Choroid plexus epithelial cell (primary cell): ENCODE results near the gene MTERF4.
A peak's percentile ranks its signal among the peaks of the same experiment; 100 is the strongest.
"Not testable (repeated sequence)": the region's sequence is repeated elsewhere in the genome, so short reads cannot be mapped to it uniquely, and the experiment has no call there.

Experiments used
- DNase-seq: peaks from one replicate; pipeline ENCODE4 v3.0.0-alpha.2; 2010; ENCODE audit warnings: low read depth
- H3K4me3 ChIP-seq: 2 replicates; pipeline ENCODE4 v1.5.1; 2011; ENCODE audit warnings: low read depth, mild to moderate bottlenecking, control low read depth, low read length, moderate library complexity
- TF ChIP-seq, protein P1 (sequence below): conservative IDR thresholded peaks from 2 replicates; pipeline ENCODE4 v1.5.1; 2011; ENCODE audit warnings: low read depth, mild to moderate bottlenecking, control low read depth, inconsistent platforms, low read length, moderate library complexity

The MTERF4 gene

DNA sequence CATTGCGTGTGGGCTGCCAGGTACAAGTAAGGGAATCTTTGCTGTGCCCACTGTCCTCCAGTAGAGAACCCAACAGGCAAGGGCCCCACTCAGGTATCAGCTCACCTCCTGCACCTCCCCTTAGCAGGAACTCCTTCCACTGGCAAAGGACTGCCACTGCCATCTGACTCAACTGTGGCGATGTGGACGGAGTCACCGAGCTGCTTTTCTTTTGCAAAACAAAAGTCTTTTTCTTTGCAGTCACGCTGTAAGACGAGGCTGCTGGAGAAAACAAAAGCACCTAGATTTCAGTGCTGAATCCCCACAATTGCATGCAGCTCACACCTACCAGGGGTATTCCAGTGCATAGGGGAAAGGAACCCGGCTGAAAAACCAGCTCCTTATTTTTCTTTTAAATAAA is 7.9 kb downstream of the MTERF4 start:
- DNase-seq: no peak
- TF ChIP-seq, protein P1, sequence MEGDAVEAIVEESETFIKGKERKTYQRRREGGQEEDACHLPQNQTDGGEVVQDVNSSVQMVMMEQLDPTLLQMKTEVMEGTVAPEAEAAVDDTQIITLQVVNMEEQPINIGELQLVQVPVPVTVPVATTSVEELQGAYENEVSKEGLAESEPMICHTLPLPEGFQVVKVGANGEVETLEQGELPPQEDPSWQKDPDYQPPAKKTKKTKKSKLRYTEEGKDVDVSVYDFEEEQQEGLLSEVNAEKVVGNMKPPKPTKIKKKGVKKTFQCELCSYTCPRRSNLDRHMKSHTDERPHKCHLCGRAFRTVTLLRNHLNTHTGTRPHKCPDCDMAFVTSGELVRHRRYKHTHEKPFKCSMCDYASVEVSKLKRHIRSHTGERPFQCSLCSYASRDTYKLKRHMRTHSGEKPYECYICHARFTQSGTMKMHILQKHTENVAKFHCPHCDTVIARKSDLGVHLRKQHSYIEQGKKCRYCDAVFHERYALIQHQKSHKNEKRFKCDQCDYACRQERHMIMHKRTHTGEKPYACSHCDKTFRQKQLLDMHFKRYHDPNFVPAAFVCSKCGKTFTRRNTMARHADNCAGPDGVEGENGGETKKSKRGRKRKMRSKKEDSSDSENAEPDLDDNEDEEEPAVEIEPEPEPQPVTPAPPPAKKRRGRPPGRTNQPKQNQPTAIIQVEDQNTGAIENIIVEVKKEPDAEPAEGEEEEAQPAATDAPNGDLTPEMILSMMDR: no peak
- no peak overlapping the region for H3K4me3 ChIP-seq

DNA sequence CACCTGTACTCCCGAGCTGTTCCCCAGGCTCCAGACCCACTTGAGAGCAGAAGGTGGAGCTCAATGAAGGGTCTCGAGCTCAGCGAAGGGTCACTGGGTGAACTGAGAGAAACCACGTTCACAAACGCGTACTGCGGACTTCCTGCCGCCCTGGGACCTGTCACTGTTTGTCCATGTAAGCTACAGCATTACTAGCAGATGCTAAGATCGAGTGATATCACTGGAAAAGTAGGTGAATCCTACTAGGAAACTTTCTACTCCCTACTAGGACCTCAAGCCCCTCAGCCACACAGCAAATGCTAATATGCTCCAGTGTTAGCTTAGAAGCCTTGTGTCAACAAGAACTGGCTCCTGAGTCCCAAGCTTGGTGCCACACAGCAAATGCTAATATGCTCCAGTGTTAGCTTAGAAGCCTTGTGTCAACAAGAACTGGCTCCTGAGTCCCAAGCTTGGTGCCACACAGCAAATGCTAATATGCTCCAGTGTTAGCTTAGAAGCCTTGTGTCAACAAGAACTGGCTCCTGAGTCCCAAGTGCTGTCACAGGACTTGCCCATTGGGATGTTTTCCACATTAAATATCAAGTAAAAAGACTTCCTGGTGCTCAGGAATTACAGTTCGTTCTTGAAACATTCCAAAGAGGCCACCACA is 8.8 kb downstream of the MTERF4 start:
- DNase-seq: peak; percentile 33

DNA sequence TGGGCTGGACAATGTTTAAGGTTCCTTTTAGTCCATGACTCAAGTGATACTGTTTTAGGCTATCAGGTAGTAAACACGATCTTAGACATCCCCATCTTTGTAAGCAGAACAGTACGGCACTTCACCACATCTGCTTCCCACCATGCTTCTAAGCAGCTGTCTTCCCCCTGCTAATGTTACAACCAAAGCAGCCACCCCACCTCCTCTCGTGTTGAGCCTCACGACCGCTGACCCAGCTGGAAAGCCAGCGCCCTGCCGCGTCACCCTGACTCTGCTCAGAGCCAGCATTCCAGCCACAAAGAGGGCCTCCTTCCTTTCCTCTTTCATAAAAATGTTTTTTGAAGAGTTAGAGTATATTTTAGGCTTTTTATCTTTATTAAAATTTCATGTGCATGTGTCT is 9.4 kb downstream of the MTERF4 start:
- DNase-seq: peak; percentile 60
- TF ChIP-seq, protein P1: no peak

More for the DNA sequence above, 8.8 kb downstream of the MTERF4 start:
- not testable (repeated sequence) for H3K4me3 ChIP-seq

DNA sequence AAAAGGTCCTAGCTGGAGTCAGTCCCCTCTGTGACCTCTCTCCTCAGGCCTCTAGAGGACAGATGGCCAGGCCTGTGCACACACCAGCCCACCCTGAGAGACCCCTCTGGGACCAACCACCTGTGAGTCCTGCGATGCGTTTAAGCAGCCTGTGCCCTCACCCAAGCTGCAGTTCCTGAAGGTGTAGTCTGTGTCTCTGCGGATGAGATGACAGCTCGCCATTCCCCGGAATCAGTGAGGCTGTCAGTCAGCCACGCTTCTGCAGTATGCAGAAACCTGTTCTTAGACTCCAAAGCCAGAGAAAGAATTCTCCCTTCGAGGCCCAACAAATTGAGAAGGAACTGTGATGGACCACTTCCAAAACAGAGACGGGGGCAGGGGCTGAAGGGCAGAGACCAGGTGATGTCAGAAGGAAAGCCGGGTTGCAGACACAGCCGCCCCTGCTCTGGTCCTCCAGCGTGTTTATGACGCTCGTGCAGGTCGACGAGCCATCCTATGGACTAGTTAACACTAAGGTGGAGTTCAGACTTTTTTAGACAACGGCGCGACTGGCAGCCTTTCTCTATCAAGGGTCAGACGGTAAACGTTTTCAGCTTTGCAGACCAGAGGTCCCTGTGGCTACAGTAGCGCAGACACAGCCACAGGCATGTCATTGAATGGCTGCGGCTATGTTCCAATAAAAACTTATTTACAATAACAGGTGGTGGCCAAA is 10.2 kb downstream of the MTERF4 start:
- H3K4me3 ChIP-seq: no peak overlapping the region
- no peak for DNase-seq
- TF ChIP-seq, protein P1: no peak

More for the DNA sequence above, 9.4 kb downstream of the MTERF4 start:
- H3K4me3 ChIP-seq: no peak overlapping the region

DNA sequence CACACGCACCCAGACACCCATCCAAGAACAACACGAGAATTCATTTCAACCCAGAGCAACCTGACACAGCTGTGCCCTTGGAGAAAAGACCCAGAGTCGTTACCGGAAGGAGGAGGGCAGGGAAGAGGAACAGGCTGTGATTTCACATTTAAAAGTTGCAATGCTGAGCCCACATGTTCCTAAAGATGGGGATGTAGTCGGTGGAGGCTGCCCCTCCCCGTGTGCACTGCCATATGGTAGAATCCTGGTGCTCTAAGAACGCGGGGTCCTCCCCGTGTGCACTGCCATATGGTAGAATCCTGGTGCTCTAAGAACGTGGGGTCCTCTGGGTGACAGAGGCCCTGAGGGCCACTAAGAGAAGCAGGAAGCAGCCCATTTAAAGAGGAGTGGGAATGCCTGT is 10.9 kb downstream of the MTERF4 start:
- no peak overlapping the region for H3K4me3 ChIP-seq
- no peak for DNase-seq
- TF ChIP-seq, protein P1: no peak

DNA sequence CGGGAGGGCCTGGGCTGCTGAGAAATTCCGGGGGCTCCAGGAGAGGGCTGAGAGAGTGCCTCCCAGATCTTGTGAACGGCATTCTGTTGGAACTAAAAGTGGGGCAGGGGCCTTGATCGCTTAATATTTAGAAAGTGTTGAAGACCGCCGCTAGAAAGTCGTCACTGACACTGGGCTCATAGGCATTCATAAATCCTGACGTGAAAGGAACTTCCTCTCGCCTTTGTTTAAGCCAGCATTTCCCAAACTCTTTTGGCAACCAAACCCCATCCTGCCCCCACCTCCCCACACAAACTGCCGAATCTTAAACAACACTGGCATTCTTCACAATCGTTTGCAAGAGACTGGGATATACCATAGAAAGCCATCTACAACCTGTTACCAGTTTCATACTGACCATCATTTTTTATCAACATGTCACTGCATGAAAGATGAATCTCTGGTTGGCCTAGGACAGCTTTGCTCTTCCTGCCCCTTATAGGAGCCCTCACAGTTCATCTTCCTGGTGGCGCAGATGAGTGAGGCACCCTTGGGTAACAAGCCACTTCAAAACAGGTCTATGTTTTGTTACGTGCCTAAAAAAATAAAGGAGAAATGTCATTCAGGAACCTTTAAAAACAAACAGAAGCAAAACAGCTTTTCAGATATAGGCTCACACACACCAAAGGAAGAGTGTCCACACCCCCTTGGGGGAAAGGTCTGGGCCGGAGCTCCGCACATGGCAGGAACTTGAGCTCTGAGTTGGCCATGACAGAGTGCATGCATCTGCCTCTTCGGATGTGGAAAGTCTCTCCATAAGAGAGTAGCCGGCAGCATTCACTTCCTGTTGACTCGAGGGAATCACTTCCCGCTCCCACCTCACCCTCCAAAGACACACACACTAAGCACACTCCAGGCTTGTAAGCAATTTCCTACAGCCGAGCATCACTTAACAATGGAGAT is 13.0 kb downstream of the MTERF4 start:
- TF ChIP-seq, protein P1: no peak
- H3K4me3 ChIP-seq: no peak overlapping the region
- DNase-seq: no peak

DNA sequence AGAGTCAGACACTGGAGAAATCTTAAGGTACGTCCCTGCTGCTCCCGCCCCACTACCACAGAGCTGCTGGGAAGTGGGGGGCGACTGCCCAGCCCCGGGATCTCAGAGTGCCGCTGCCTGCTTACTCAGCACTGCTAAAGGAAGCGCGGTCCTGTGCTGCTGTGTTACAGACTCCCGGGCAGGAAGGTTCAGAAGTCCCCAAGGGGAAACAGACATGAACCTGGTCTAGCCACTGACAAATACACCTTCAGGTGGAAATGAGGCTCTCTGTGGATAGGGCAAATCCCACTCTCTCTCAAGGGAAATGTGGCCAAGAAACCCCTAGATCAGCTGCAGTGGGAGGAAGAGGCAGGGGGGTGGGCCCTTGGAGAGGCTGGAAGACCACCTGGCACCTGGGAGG is 13.7 kb downstream of the MTERF4 start:
- no peak for DNase-seq
- TF ChIP-seq, protein P1: no peak
- no peak overlapping the region for H3K4me3 ChIP-seq
